GM18909 (cell line): ENCODE results near the gene GABBR2.

Experiments used
- ATAC-seq: cut with Tn5 transposase; IDR thresholded peaks from one replicate; pipeline ENCODE4 v1.9.1; 2021; ENCODE audit warnings: mild to moderate bottlenecking; ENCODE audit not compliant: unreplicated experiment, poor library complexity

GABBR2 gene

GRCh38 chr9:98391867-98392266, 316.9 kb downstream of the GABBR2 start:
- no peak for ATAC-seq

- no peak for ATAC-seq
Measured at GRCh38 chr9:98391406-98391805, 317.3 kb downstream of the GABBR2 start.

- no peak for ATAC-seq
Measured at GRCh38 chr9:98385751-98386150, 323.0 kb downstream of the GABBR2 start.

GRCh38 chr9:98383758-98384157, 325.0 kb downstream of the GABBR2 start:
- no peak for ATAC-seq

GRCh38 chr9:98381311-98382103, 327.2 kb downstream of the GABBR2 start:
- peak; percentile 61 for ATAC-seq

- no peak for ATAC-seq
Measured at GRCh38 chr9:98380065-98380681, 328.6 kb downstream of the GABBR2 start.

- ATAC-seq, result no peak
Measured at GRCh38 chr9:98379572-98379971, 329.2 kb downstream of the GABBR2 start.

- ATAC-seq, result no peak
Measured at GRCh38 chr9:98378794-98379193, 329.9 kb downstream of the GABBR2 start.

- ATAC-seq, result no peak
Measured at GRCh38 chr9:98378206-98378780, 330.4 kb downstream of the GABBR2 start.

- no peak for ATAC-seq
Measured at GRCh38 chr9:98375138-98375726, 333.5 kb downstream of the GABBR2 start.

- ATAC-seq, result no peak
Measured at GRCh38 chr9:98374385-98375051, 334.2 kb downstream of the GABBR2 start.

GRCh38 chr9:98373609-98374008, 335.1 kb downstream of the GABBR2 start:
- ATAC-seq, result no peak

- ATAC-seq, result no peak
Measured at GRCh38 chr9:98372077-98372836, 336.5 kb downstream of the GABBR2 start.

- no peak for ATAC-seq
Measured at GRCh38 chr9:98370976-98371315, 337.8 kb downstream of the GABBR2 start.

GRCh38 chr9:98370300-98370975, 338.3 kb downstream of the GABBR2 start:
- ATAC-seq, result no peak

- ATAC-seq, result no peak
Measured at GRCh38 chr9:98369896-98370295, 338.8 kb downstream of the GABBR2 start.

- no peak for ATAC-seq
Measured at GRCh38 chr9:98369471-98369870, 339.3 kb downstream of the GABBR2 start.

- no peak for ATAC-seq
Measured at GRCh38 chr9:98369066-98369425, 339.7 kb downstream of the GABBR2 start.

- no peak for ATAC-seq
Measured at GRCh38 chr9:98368366-98369065, 340.2 kb downstream of the GABBR2 start.
